HG02938 (cell line): ENCODE measurements around the gene ST3GAL3.

Experiments
- ATAC-seq: cut with Tn5 transposase; IDR thresholded peaks from one replicate; pipeline ENCODE4 v1.9.1; 2021; ENCODE audit warnings: mild to moderate bottlenecking, moderate library complexity; ENCODE audit not compliant: unreplicated experiment

ST3GAL3 gene

GRCh38 chr1:43847290-43847689, 140.0 kb downstream of the ST3GAL3 start:
- ATAC-seq: no peak

- ATAC-seq: no peak
Measured at GRCh38 chr1:43847882-43848281, 140.5 kb downstream of the ST3GAL3 start.

GRCh38 chr1:43849670-43850069, 142.3 kb downstream of the ST3GAL3 start:
- no peak for ATAC-seq

- no peak for ATAC-seq
Measured at GRCh38 chr1:43850591-43851233, 143.4 kb downstream of the ST3GAL3 start.

- no peak for ATAC-seq
Measured at GRCh38 chr1:43851561-43852338, 144.4 kb downstream of the ST3GAL3 start.

- no peak for ATAC-seq
Measured at GRCh38 chr1:43853161-43853921, 146.0 kb downstream of the ST3GAL3 start.

- ATAC-seq: no peak
Measured at GRCh38 chr1:43854473-43854872, 147.1 kb downstream of the ST3GAL3 start.

- no peak for ATAC-seq
Measured at GRCh38 chr1:43856188-43856587, 148.9 kb downstream of the ST3GAL3 start.

GRCh38 chr1:43857163-43857562, 149.8 kb downstream of the ST3GAL3 start:
- no peak for ATAC-seq

- no peak for ATAC-seq
Measured at GRCh38 chr1:43858324-43858723, 151.0 kb downstream of the ST3GAL3 start.

GRCh38 chr1:43861337-43861736, 154.0 kb downstream of the ST3GAL3 start:
- ATAC-seq: no peak

GRCh38 chr1:43861988-43862735, 154.8 kb downstream of the ST3GAL3 start:
- no peak for ATAC-seq

- ATAC-seq: no peak
Measured at GRCh38 chr1:43864111-43865045, 157.0 kb downstream of the ST3GAL3 start.

- no peak for ATAC-seq
Measured at GRCh38 chr1:43866201-43866600, 158.9 kb downstream of the ST3GAL3 start.

- ATAC-seq: no peak
Measured at GRCh38 chr1:43867976-43868740, 160.8 kb downstream of the ST3GAL3 start.

GRCh38 chr1:43868741-43869067, 161.4 kb downstream of the ST3GAL3 start:
- no peak for ATAC-seq

GRCh38 chr1:43870306-43870705, 163.0 kb downstream of the ST3GAL3 start:
- no peak for ATAC-seq

- ATAC-seq: no peak
Measured at GRCh38 chr1:43871181-43871910, 164.0 kb downstream of the ST3GAL3 start.

GRCh38 chr1:43872280-43872679, 164.9 kb downstream of the ST3GAL3 start:
- no peak for ATAC-seq
